Choroid plexus epithelial cell (primary cell): ENCODE measurements around the gene TNNT2.

Experiments
- DNase-seq: peaks from one replicate; pipeline ENCODE4 v3.0.0-alpha.2; 2010; ENCODE audit warnings: low read depth
- H3K4me3 ChIP-seq: 2 replicates; pipeline ENCODE4 v1.5.1; 2011; ENCODE audit warnings: low read depth, mild to moderate bottlenecking, control low read depth, low read length, moderate library complexity
- CTCF ChIP-seq: conservative IDR thresholded peaks from 2 replicates; pipeline ENCODE4 v1.5.1; 2011; ENCODE audit warnings: low read depth, mild to moderate bottlenecking, control low read depth, inconsistent platforms, low read length, moderate library complexity

Gene TNNT2

GRCh38 chr1:201399352-201400126 is 22.1 kb upstream of the TNNT2 start:
- no peak for TF ChIP-seq CTCF
- H3K4me3 ChIP-seq: no peak overlapping the region
- no peak for DNase-seq

- TF ChIP-seq CTCF: no peak
- no peak for DNase-seq
- no peak within 1 kb of the TSS for H3K4me3 ChIP-seq
These were observed 21.5 kb upstream of the TNNT2 start, which contains the start of gene LAD1 for GRCh38 chr1:201399018-201399351. Gene LAD1, minus strand, starts transcription at chr1:201399324. Its CDS starts 18 bp downstream, at chr1:201399306.

GRCh38 chr1:201397675-201398074 is 20.2 kb upstream of the TNNT2 start:
- no peak for TF ChIP-seq CTCF
- DNase-seq: no peak
- no peak overlapping the region for H3K4me3 ChIP-seq

- no peak overlapping the region for H3K4me3 ChIP-seq
- DNase-seq: no peak
- TF ChIP-seq CTCF: no peak
These were observed 19.5 kb upstream of the TNNT2 start for GRCh38 chr1:201396861-201397464.

- TF ChIP-seq CTCF: no peak
- no peak overlapping the region for H3K4me3 ChIP-seq
- no peak for DNase-seq
These were observed 18.5 kb upstream of the TNNT2 start for GRCh38 chr1:201395936-201396335.

GRCh38 chr1:201394591-201394990 is 17.1 kb upstream of the TNNT2 start:
- no peak overlapping the region for H3K4me3 ChIP-seq
- no peak for TF ChIP-seq CTCF

GRCh38 chr1:201393076-201393475 is 15.6 kb upstream of the TNNT2 start:
- TF ChIP-seq CTCF: no peak
- H3K4me3 ChIP-seq: no peak overlapping the region
- DNase-seq: no peak

More at GRCh38 chr1:201394591-201394990, 17.1 kb upstream of the TNNT2 start:
- no peak for DNase-seq
